Cardiac fibroblast (primary cell): Measurements from ENCODE around the gene ZNF608.
A peak's percentile ranks its signal among the peaks of the same experiment; 100 is the strongest.

Experiments used
- DNase-seq, 2 donors: peaks; one replicate each; pipeline versions ENCODE4 v3.0.0 to v3.0.0-alpha.2; 2010; ENCODE audit warnings: low read depth in 2 of 2
- H3K4me3 ChIP-seq, 2 donors: replicated peaks in 1 of 2; 1 replicate in 1 of 2; 2 replicates in 1 of 2; pipeline ENCODE4 v1.5.1; 2011; ENCODE audit warnings: low read depth in 2 of 2, low read length in 2 of 2, mild to moderate bottlenecking in 2 of 2, moderate library complexity in 1 of 2
- TF ChIP-seq, protein P1 (sequence below): IDR thresholded peaks from one replicate; pipeline ENCODE4 v1.5.1; 2011; ENCODE audit warnings: low read depth, mild to moderate bottlenecking, low read length, inconsistent platforms

The ZNF608 gene

DNA sequence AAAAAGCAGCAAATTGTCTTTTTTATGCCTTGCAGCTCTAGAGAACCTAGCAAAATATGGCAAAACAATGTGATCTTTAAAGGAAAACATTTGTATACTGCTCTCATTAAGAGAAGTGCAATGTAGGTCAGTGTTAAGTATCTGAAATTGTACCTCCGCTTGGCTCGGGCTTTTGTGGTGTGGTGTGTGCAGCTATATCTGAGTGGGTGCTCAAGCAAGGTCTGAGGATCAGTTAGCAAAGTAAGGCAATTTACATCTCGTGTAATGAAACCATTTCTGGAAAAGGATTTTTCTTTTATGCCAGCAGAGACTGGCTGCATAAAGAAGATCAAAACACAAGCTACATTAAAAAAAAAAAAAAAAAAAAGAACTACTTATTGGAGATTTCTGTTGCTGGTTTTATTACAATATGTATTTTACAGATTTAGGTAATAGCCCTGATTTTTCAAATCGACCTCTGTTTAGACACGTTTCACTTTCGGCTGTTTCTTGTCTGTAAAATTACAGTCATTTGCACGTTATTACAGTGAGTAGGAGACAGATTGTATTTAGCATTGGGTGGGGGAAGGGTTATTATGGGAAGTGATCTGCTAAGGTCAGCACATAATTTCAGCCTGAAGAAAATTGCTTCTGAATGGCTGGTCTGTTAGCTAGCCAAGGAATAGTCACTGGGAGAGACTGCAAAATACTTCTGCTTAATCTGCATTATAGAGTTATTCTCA, 7.9 kb upstream of the ZNF608 start:
- TF ChIP-seq, protein P1, sequence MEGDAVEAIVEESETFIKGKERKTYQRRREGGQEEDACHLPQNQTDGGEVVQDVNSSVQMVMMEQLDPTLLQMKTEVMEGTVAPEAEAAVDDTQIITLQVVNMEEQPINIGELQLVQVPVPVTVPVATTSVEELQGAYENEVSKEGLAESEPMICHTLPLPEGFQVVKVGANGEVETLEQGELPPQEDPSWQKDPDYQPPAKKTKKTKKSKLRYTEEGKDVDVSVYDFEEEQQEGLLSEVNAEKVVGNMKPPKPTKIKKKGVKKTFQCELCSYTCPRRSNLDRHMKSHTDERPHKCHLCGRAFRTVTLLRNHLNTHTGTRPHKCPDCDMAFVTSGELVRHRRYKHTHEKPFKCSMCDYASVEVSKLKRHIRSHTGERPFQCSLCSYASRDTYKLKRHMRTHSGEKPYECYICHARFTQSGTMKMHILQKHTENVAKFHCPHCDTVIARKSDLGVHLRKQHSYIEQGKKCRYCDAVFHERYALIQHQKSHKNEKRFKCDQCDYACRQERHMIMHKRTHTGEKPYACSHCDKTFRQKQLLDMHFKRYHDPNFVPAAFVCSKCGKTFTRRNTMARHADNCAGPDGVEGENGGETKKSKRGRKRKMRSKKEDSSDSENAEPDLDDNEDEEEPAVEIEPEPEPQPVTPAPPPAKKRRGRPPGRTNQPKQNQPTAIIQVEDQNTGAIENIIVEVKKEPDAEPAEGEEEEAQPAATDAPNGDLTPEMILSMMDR, result no peak
- no peak overlapping the region for H3K4me3 ChIP-seq
- DNase-seq, result no peak

DNA sequence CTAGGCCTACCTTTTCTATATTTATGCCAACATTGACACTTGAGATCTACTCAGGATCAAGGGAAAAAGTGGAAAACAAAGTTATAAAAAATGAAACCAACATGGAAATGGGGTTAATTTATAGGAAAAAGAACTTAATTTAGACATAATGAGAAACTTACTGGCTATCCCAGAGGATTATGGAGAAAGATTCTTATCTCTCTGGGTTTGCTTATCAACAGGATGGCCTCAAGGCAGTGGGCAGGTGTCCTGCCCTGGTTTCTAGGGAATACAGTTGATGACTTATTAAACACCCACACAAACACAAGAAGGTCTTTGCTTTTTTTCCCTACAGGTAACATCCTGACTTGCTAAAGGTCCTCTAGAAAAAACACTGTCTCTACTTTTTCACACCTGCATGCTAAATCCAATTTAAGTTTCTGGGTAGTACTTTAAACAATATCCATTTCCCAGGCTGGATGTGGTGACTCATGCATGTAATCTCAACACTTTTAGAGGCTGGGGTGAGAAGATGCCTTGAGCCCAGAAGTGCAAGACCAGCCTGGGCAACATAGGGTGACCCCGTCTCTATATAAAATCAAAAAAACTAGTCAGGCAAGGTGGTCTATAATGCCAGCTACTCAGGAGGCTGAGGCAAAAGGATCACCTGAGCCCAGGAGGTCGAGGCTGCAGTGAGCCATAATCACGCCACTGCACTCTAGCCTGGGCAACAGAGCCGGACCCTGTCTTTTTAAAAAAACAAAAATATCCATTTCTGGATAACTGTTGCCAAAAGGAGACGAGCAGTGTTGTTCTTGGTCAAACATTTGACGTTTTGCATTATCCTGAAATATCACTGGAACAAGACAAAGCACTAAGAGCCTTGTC, 6.6 kb upstream of the ZNF608 start:
- no peak for DNase-seq
- TF ChIP-seq, protein P1, result no peak
- no peak overlapping the region for H3K4me3 ChIP-seq

DNA sequence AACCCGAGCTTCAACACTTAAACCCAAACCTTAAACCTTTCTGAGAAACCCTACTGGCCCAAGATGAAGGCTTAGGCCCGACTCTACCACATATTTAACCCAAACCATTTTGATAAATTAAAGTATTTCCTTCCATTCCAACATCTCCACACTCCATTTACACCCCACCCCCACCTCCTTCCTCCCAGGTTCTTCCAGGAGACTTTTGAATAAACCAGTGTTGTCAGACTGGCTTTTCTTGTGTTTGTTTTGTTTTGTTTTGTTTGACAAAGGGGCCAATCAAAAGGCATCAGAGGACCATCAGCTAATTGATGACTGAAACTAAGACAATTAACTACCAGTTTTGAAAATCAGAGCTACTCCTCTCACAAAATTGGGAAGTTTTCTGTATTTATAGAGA, 4.6 kb upstream of the ZNF608 start:
- TF ChIP-seq, protein P1, result no peak
- no peak overlapping the region for H3K4me3 ChIP-seq
- no peak for DNase-seq

DNA sequence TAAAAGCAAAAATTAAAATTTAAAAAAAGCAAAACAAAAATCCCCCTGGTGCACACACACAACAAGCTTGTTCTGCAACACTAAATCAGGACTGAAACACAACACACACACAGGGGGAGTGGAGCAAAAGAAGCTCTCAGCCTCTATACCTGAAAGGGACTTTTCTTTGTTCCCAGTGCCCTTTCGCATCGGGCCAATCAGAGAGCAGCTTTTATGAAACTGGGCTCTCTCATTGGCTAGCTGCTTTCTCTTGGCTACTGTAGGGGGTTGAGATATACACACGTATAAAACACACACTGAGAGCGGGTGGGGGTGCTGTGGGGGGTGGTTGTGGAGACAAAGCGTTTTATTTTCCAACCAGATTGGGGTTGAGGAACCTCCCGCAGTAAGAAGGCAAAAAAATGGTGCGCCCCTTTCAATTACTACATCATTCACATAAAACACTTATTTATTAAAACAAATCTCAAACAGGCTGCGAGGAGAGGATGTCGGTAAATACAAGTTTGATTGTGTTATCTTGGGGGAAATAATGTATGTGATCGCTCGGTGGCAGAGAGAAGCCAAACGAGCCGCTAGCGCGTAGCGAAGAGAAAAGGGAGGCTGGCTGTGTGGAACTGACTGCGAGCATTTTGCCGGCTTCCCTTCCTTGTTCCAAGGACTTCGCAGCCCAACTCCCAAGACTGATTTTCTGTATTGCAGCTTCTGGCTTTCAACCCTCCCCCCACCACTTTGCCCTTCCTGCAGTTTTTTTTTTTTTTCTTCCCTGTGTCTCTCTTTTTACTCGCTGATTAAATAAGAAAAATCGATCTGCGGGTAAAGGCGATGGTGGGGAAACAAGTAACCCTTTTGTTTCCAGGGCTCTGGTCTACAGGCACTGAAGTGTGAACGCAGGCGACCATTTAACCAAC, 2.5 kb upstream of the ZNF608 start:
- TF ChIP-seq, protein P1, result no peak
- peak overlapping the region; percentile 64 to 83 for H3K4me3 ChIP-seq
- DNase-seq, result peak; percentile 94

DNA sequence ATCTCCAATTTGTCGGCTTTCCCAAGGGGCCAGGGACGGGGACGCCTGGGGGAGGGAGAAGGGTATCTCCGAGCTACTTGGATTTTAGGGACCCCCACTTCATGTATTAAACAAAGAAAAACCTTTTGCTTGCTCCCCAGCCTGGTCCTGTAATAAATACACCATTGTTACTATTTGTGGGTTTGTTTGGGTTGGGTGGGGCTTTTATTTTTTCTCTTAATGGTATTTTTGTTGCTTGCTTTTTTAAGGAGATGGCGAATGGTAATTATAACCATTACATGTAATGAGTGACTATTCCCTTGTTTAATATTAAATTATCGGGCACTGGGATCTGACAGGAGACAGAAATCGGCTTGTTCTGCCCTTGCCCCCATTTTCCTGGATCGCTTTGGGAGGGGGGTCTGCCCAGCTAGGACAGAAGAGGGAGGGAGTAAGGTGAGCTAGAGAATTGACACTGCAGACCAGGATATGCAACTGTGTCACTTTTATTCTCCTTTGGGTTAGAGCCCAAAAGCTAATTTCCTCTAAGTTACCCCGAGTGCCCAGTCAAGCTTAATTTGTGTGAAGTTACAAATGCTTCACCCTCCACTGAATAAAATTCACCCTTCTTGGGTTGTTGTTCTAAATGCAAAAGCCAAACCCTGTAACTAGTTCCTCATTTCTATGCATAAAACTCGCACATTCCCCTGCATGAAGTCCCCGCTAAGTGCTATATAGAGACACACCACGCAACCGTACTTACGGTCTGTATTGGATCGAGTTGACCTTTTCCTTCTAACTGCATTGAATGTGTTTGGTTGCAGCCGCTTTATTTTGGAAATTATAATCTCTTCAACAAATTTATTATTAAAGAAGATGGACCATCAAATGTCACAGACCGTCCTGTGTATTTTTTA, 1.6 kb upstream of the ZNF608 start:
- H3K4me3 ChIP-seq, result peak overlapping the region; percentile 64 to 83
- DNase-seq, result peak in 1 of 2 donors; percentile 53
- TF ChIP-seq, protein P1, result no peak
